B cell (primary cell): ENCODE measurements around the gene AMIGO2. TPM values are rescaled to one million over a fixed set of nuclear protein-coding genes. Genes with fewer than 3 reads are reported as not detected.
A peak's percentile ranks its signal among the peaks of the same experiment; 100 is the strongest.

Experiments
- ATAC-seq: fragments of 200-7000 bp; cut with Tn5 transposase; one replicate; pipeline ENCODE4 v1.10.0; 2021; ENCODE audit warnings: low read depth, mild to moderate bottlenecking, moderate number of reproducible peaks, moderate library complexity
- CTCF ChIA-PET: fragments of 350-600 bp; sonication (Branson Sonifier 250); formaldehyde crosslinking; loops from one replicate; lab custom pipeline; 2021; ENCODE audit warnings: antibody characterized with exemption, inconsistent platforms; lab: Charles Lee
- POLR2A ChIA-PET: fragments of 350-600 bp; sonication (Branson Sonifier 250); formaldehyde crosslinking; loops from one replicate; lab custom pipeline; 2021; ENCODE audit warnings: antibody characterized with exemption; lab: Charles Lee
- DNase-seq: peaks from one replicate; pipeline ENCODE4 v3.0.0; 2013
- H2AFZ ChIP-seq: 2 replicates; pipeline ENCODE4 v1.6.1; 2012; ENCODE audit warnings: mild to moderate bottlenecking, low read depth, low read length; ENCODE audit not compliant: insufficient read depth, poor library complexity, severe bottlenecking
- H3K27ac ChIP-seq, 2 donors: 1 replicate in 1 of 2; 2 replicates in 1 of 2; pipeline ENCODE4 v1.5.1; 2012 to 2013; ENCODE audit warnings: low read length in 2 of 2, mild to moderate bottlenecking in 2 of 2, moderate library complexity in 1 of 2
- H3K27me3 ChIP-seq, 4 experiments: fragments of 200-600 bp in 1 of 4; sonication (generic) in 1 of 4; replicated peaks in 1 of 4; 1 replicate in 2 of 4; 2 replicates in 2 of 4; pipeline versions ENCODE4 v1.6.1 to v1.7.0; 2013 to 2016; ENCODE audit warnings: low read length in 3 of 4, mild to moderate bottlenecking in 2 of 4, mixed read lengths in 1 of 4, moderate library complexity in 1 of 4; ENCODE audit not compliant: insufficient read depth in 4 of 4, control insufficient read depth in 3 of 4; ENCODE audit errors: control extremely low read depth in 1 of 4
- H3K36me3 ChIP-seq, 2 experiments: replicated peaks in 1 of 2; 1 replicate in 1 of 2; 2 replicates in 1 of 2; pipeline versions ENCODE4 v1.6.1 to v1.7.1; 2013; ENCODE audit warnings: low read length in 1 of 2; ENCODE audit not compliant: insufficient read depth in 2 of 2, control insufficient read depth in 1 of 2; ENCODE audit errors: control extremely low read depth in 1 of 2, extremely low read depth in 1 of 2
- H3K4me1 ChIP-seq, 2 donors: fragments of 200-600 bp in 1 of 2; sonication (generic) in 1 of 2; 1 replicate in 1 of 2; 2 replicates in 1 of 2; pipeline versions ENCODE4 v1.5.1 to v1.6.1; 2013 to 2017; ENCODE audit warnings: low read length in 2 of 2; ENCODE audit not compliant: control insufficient read depth in 2 of 2, insufficient read depth in 2 of 2
- H3K4me2 ChIP-seq: replicated peaks from 2 replicates; pipeline ENCODE3; 2012; ENCODE audit warnings: mild to moderate bottlenecking, low read depth, low read length; ENCODE audit not compliant: poor library complexity, severe bottlenecking
- H3K4me3 ChIP-seq, 5 experiments: fragments of 200-600 bp in 1 of 5; sonication (generic) in 1 of 5; 1 replicate in 3 of 5; 2 replicates in 2 of 5; pipeline versions ENCODE4 v1.5.1 to v1.7.0; 2011 to 2016; ENCODE audit warnings: low read length in 4 of 5, mild to moderate bottlenecking in 4 of 5, low read depth in 2 of 5, control low read depth in 1 of 5, moderate library complexity in 1 of 5; ENCODE audit not compliant: insufficient read depth in 1 of 5; ENCODE audit errors: control extremely low read depth in 1 of 5, extremely low read depth in 1 of 5
- H3K79me2 ChIP-seq: fragments of 200-600 bp; sonication (generic); one replicate; pipeline ENCODE4 v1.6.0; 2016; ENCODE audit warnings: low read length; ENCODE audit not compliant: control insufficient read depth, insufficient read depth
- H3K9ac ChIP-seq: fragments of 200-600 bp; sonication (generic); 2 replicates; pipeline ENCODE4 v1.6.1; 2017; ENCODE audit warnings: mild to moderate bottlenecking, low read length, moderate library complexity
- H3K9me3 ChIP-seq, 3 donors: one replicate each; pipeline versions ENCODE4 v1.6.1 to v1.7.1; 2013; ENCODE audit warnings: low read length in 2 of 3; ENCODE audit not compliant: control insufficient read depth in 2 of 3, insufficient read depth in 1 of 3; ENCODE audit errors: control extremely low read depth in 1 of 3
- H4K20me1 ChIP-seq: 2 replicates; pipeline ENCODE4 v1.6.0; 2012; ENCODE audit warnings: mild to moderate bottlenecking, low read length; ENCODE audit not compliant: insufficient read depth, control insufficient read depth, poor library complexity, severe bottlenecking
- H3K27ac Mint-ChIP-seq: one replicate; pipeline ENCODE4 v1.8.0; 2021; ENCODE audit warnings: mixed read lengths
- H3K27me3 Mint-ChIP-seq: one replicate; pipeline ENCODE4 v1.8.0; 2021; ENCODE audit warnings: mixed read lengths
- H3K4me1 Mint-ChIP-seq: one replicate; pipeline ENCODE4 v1.8.0; 2021; ENCODE audit warnings: mixed read lengths
- H3K4me3 Mint-ChIP-seq: one replicate; pipeline ENCODE4 v1.8.0; 2021; ENCODE audit warnings: mixed read lengths
- H3K9me3 Mint-ChIP-seq: one replicate; pipeline ENCODE4 v1.8.0; 2022; ENCODE audit warnings: mixed read lengths; ENCODE audit not compliant: insufficient read depth
- EZH2 ChIP-seq: IDR thresholded peaks from 2 replicates; pipeline ENCODE4 v1.6.1; 2012; ENCODE audit warnings: borderline replicate concordance, low read depth, mild to moderate bottlenecking, moderate library complexity, low read length; ENCODE audit not compliant: insufficient read depth, poor library complexity, severe bottlenecking
- WGBS: methylation state at CpG from one replicate; pipeline ENCODE4 v1.1.5; 2013; ENCODE audit warnings: missing lambda C conversion rate; ENCODE audit not compliant: insufficient coverage; 5-methylcytosine and 5-hydroxymethylcytosine counted together
- intact Hi-C: fragments of 100-400 bp; cut with micrococcal nuclease; formaldehyde crosslinking; loops from one replicate; pipeline ENCODE4 v1.10.0; 2022
- polyA plus RNA-seq: library from polyadenylated mRNA; depleted of rRNA; stranded (reverse); fragments of >200 nt; gene quantifications from 2 replicates; pipeline ENCODE4 v1.2.3, GENCODE V29; 2012
- total RNA-seq, 2 donors: library from RNA; stranded (reverse); fragments of 120-200 nt in 1 of 2; gene quantifications; 1 replicate in 1 of 2; 2 replicates in 1 of 2; pipeline versions ENCODE4 v1.2.3 to v1.2.4, GENCODE V29; 2013 to 2022
- TF ChIP-seq, protein P1 (sequence below): fragments of 200-600 bp; IDR thresholded peaks from one replicate; pipeline ENCODE4 v1.8.0; 2022; ENCODE audit warnings: antibody characterized with exemption, mild to moderate bottlenecking

AMIGO2 gene
- total and polyA plus RNA-seq, 2 donors (not counting 1 experiment from before 2014, with no cell fraction given) = 10.4 to 11.8 TPM

DNA sequence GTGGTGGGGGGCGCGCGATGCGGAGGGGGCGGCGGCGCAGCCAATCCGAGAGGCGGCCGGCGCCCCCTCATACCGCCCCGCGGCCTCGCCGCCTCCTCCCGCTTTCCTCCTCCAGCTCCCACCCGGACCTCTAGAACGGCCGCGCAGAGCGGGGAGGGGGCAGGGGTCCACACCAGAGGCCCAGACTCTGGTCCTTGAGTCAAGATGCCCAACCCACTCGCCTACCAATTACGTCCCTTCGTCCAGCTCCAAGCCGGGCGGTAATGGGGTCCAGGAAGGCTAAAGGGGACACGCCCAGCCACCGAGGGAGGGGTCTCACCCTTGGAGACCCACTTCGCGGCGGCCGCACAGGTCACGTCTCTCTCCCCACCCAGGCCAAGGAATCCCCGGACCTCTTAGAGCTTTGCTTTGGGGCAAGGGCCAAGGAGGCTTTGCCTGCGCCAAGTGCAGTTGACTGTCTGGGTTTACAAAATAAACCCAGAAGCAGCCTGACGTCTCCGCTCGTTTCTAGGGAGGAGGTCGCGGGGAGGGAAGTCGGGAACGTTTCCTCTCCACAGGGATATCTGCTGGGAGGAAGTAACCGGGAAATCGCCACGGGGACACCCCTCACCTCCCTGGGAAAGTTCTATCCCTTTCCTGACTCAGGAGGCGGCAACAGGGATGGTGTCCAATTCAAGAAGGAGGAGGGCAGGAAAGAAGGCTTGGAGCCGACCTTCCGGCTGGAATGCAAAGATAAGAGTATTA, 394 bp upstream of the AMIGO2 start:
- Mint-ChIP-seq H3K4me1 (peaks cover 65% of the 10 kb centered on the region), H3K9me3 (no peaks in the 10 kb centered on the region), H3K4me3 (peak overlapping the region; percentile 93), H3K27me3 (no peaks in the 10 kb centered on the region), H3K27ac (peak overlapping the region; percentile 88)
- H3K4me2 ChIP-seq = peak overlapping the region; percentile 88
- H3K36me3 ChIP-seq = no peaks in the 10 kb centered on the region
- intact Hi-C loops = loop anchor here (1.0 to 10.0 kb wide), 6 partner anchors 48 to 317 kb away; no protein-coding TSS in a partner anchor
- under 1% methylated on average over 40 of the region's 49 CpGs for WGBS
- DNase-seq (peak; percentile 64), ATAC-seq (peak; percentile 44)
- no peaks in the 10 kb centered on the region for H4K20me1 ChIP-seq
- TF ChIP-seq, protein P1, sequence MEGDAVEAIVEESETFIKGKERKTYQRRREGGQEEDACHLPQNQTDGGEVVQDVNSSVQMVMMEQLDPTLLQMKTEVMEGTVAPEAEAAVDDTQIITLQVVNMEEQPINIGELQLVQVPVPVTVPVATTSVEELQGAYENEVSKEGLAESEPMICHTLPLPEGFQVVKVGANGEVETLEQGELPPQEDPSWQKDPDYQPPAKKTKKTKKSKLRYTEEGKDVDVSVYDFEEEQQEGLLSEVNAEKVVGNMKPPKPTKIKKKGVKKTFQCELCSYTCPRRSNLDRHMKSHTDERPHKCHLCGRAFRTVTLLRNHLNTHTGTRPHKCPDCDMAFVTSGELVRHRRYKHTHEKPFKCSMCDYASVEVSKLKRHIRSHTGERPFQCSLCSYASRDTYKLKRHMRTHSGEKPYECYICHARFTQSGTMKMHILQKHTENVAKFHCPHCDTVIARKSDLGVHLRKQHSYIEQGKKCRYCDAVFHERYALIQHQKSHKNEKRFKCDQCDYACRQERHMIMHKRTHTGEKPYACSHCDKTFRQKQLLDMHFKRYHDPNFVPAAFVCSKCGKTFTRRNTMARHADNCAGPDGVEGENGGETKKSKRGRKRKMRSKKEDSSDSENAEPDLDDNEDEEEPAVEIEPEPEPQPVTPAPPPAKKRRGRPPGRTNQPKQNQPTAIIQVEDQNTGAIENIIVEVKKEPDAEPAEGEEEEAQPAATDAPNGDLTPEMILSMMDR = no peak
- no peak for TF ChIP-seq EZH2
- no peaks in the 10 kb centered on the region for H3K27me3 ChIP-seq
- H3K4me1 ChIP-seq = peaks cover 22 to 35% of the 10 kb centered on the region in 2 donors
- ChIA-PET CTCF (interaction anchor here (0.6 to 3.7 kb wide), 17 partner anchors 9 to 333 kb away, joined by 3 to 43 read pairs (median 7); no protein-coding TSS in a partner anchor), POLR2A (interaction anchor here (0.6 to 2.0 kb wide), 11 partner anchors 9 to 317 kb away, joined by 3 to 8 read pairs (median 4); no protein-coding TSS in a partner anchor)
- H3K9ac ChIP-seq = peak overlapping the region; percentile 86
- no peaks in the 10 kb centered on the region for H3K9me3 ChIP-seq
- H2AFZ ChIP-seq = peak overlapping the region; percentile 94
- H3K79me2 ChIP-seq = peaks cover 2% of the 10 kb centered on the region
- H3K27ac ChIP-seq = peak overlapping the region; percentile 53 to 78
- peak overlapping the region; percentile 66 to 92 (median 83) for H3K4me3 ChIP-seq
